ENCODE data around the gene WDR54.

DNA sequence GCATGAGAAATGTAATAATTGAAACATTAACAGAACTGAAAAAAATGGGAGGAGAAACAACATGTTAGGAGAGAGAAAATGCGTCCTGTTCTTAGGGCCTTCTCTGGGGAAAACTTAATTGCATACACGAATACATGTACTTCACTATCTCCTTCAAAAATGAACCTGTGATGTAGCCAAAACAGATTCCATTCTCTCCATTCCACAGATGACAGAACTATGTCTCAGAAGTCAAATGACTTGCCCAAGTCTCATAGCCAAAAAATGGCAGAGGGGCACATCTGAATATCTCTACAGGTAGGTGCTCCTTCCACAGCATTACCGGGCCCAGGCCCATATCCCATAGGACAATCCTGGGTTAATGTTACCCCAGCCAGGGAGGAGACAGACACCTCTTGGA, 37.5 kb upstream of the WDR54 start:
- TF ChIP-seq POLR2A (IDR thresholded peaks at IDR 0.05): no peak
- TF ChIP-seq, protein P1, sequence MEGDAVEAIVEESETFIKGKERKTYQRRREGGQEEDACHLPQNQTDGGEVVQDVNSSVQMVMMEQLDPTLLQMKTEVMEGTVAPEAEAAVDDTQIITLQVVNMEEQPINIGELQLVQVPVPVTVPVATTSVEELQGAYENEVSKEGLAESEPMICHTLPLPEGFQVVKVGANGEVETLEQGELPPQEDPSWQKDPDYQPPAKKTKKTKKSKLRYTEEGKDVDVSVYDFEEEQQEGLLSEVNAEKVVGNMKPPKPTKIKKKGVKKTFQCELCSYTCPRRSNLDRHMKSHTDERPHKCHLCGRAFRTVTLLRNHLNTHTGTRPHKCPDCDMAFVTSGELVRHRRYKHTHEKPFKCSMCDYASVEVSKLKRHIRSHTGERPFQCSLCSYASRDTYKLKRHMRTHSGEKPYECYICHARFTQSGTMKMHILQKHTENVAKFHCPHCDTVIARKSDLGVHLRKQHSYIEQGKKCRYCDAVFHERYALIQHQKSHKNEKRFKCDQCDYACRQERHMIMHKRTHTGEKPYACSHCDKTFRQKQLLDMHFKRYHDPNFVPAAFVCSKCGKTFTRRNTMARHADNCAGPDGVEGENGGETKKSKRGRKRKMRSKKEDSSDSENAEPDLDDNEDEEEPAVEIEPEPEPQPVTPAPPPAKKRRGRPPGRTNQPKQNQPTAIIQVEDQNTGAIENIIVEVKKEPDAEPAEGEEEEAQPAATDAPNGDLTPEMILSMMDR (IDR thresholded peaks at IDR 0.05): no peak

Measured in prostate gland (tissue), 2 donors.